K562 (cell line): ENCODE results near the gene CFDP1. TPM values are rescaled to one million over a fixed set of nuclear protein-coding genes. Genes with fewer than 3 reads are reported as not detected.

ENCODE experiments used
- ATAC-seq: fragments of 200-7000 bp; cut with Tn5 transposase; 3 replicates; pipeline ENCODE4 v1.9.1; 2020; ENCODE audit warnings: moderate library complexity
- BruUV-seq: library from RNA; stranded (reverse); fragments of 400-500 nt; replicated peaks from 2 replicates; lab custom pipeline; 2021; lab: Mats Ljungman, UMichigan
- CTCF ChIA-PET: fragments of 300-600 bp; formaldehyde crosslinking; extraction: SDS; loops from one replicate; lab custom pipeline; 2021; ENCODE audit warnings: low intra/inter-chr PET ratio; lab: Yijun Ruan, JAX
- POLR2A ChIA-PET: fragments of 300-600, 350-650 bp; sonication (Branson Sonifier 250); formaldehyde crosslinking; extraction: SDS; loops from one replicate; lab custom pipeline; 2021; ENCODE audit warnings: antibody characterized with exemption, inconsistent platforms; lab: Yijun Ruan, JAX
- DNase-seq, 4 experiments: peaks; one replicate each; pipeline versions ENCODE4 v3.0.0 to v3.0.0-alpha.2; 2011 to 2018; ENCODE audit warnings: low spot score in 3 of 4, mixed read lengths in 3 of 4; ENCODE audit errors: extremely low read depth in 1 of 4
- FAIRE-seq: peaks from 2 replicates; lab custom pipeline; 2011; peaks lifted over from hg19 to GRCh38; lab: Jason Lieb, UNC
- H2AFZ ChIP-seq: 2 replicates; pipeline ENCODE4 v1.6.0; 2011; ENCODE audit warnings: low read depth, low read length, control low read depth, inconsistent platforms
- H3K27ac ChIP-seq: fragments of 200-600 bp; 3 replicates; pipeline ENCODE4 v1.8.0; 2011; ENCODE audit warnings: low read depth, mild to moderate bottlenecking, control low read depth, inconsistent platforms, low read length, moderate library complexity, mixed read lengths; ENCODE audit errors: extremely low read depth
- H3K27me3 ChIP-seq, 2 experiments: fragments of 300-600 bp in 1 of 2; 2 replicates in 1 of 2; 3 replicates in 1 of 2; pipeline versions ENCODE4 v1.6.0 to v1.8.0; 2011; ENCODE audit warnings: inconsistent platforms in 2 of 2, low read length in 2 of 2, mild to moderate bottlenecking in 1 of 2, mixed read lengths in 1 of 2, moderate library complexity in 1 of 2; ENCODE audit not compliant: control insufficient read depth in 2 of 2, insufficient read depth in 2 of 2
- H3K36me3 ChIP-seq: fragments of 300-600 bp; 3 replicates; pipeline ENCODE4 v1.8.0; 2011; ENCODE audit warnings: mild to moderate bottlenecking, low read length, inconsistent platforms; ENCODE audit not compliant: control insufficient read depth, insufficient read depth
- H3K4me1 ChIP-seq, 2 experiments: fragments of 200-600 bp in 1 of 2; replicated peaks in 1 of 2; 2 replicates in 1 of 2; 3 replicates in 1 of 2; pipeline versions ENCODE4 v1.5.1 to v1.8.0; 2011; ENCODE audit warnings: inconsistent platforms in 2 of 2, low read length in 2 of 2, mild to moderate bottlenecking in 1 of 2, mixed read lengths in 1 of 2, moderate library complexity in 1 of 2; ENCODE audit not compliant: control insufficient read depth in 2 of 2, insufficient read depth in 2 of 2
- H3K4me2 ChIP-seq: 2 replicates; pipeline ENCODE4 v1.6.1; 2011; ENCODE audit warnings: low read length, control low read depth, inconsistent platforms, mixed read lengths; ENCODE audit not compliant: insufficient read depth
- H3K4me3 ChIP-seq: fragments of 200-600 bp; sonication (generic), shearing (Covaris generic); 2 replicates; pipeline ENCODE4 v1.5.1; 2016; ENCODE audit warnings: control low read depth, inconsistent platforms
- H3K79me2 ChIP-seq: fragments of 200-600 bp; 3 replicates; pipeline ENCODE4 v1.8.0; 2011; ENCODE audit warnings: low read length, inconsistent platforms; ENCODE audit not compliant: control insufficient read depth, insufficient read depth
- H3K9ac ChIP-seq, 2 experiments: 2 replicates each; pipeline versions ENCODE4 v1.6.0 to v1.6.1; 2011; ENCODE audit warnings: low read depth in 2 of 2, low read length in 2 of 2, control low read depth in 1 of 2, inconsistent platforms in 1 of 2, mild to moderate bottlenecking in 1 of 2, mixed read lengths in 1 of 2; ENCODE audit not compliant: insufficient read depth in 1 of 2
- H3K9me1 ChIP-seq: one replicate; pipeline ENCODE4 v1.6.0; 2011; ENCODE audit warnings: inconsistent platforms, mild to moderate bottlenecking, low read length, moderate library complexity; ENCODE audit not compliant: control insufficient read depth, insufficient read depth
- H3K9me3 ChIP-seq: replicated peaks from 2 replicates; pipeline ENCODE4 v1.5.1; 2011; ENCODE audit warnings: low read depth, low read length, inconsistent platforms; ENCODE audit not compliant: control insufficient read depth, insufficient read depth
- H4K20me1 ChIP-seq: replicated peaks from 2 replicates; pipeline ENCODE4 v1.6.1; 2011; ENCODE audit warnings: low read length, inconsistent platforms, mixed read lengths; ENCODE audit not compliant: control insufficient read depth, insufficient read depth
- ATF7 ChIP-seq: fragments of 450-650 bp; IDR thresholded peaks from 2 replicates; pipeline ENCODE4 v1.7.1; 2014; ENCODE audit warnings: mild to moderate bottlenecking, moderate library complexity
- BMI1 ChIP-seq: fragments of 150-350 bp; IDR thresholded peaks from 2 replicates; pipeline ENCODE4 v1.6.1; 2014; ENCODE audit warnings: low read length
- CBX2 ChIP-seq: fragments of 200-600 bp; sonication (generic); IDR thresholded peaks from one replicate; pipeline ENCODE4 v1.6.1; 2012; ENCODE audit warnings: mild to moderate bottlenecking, low read length, inconsistent platforms; ENCODE audit not compliant: insufficient read depth, poor library complexity, severe bottlenecking
- ETS2 ChIP-seq: IDR thresholded peaks from 2 replicates; pipeline ENCODE4 v1.6.1; 2016; ENCODE audit warnings: borderline replicate concordance, missing genetic modification characterization, mild to moderate bottlenecking, moderate library complexity, missing compliant biosample characterization; ENCODE audit not compliant: poor library complexity, severe bottlenecking
- FOXM1 ChIP-seq, 2 experiments: fragments of 450-650 bp in 1 of 2; sonication (generic) in 1 of 2; formaldehyde crosslinking in 1 of 2; IDR thresholded peaks; 2 replicates each; pipeline versions ENCODE4 v1.6.1 to v1.9.0; 2017 to 2022; ENCODE audit warnings: low read depth in 2 of 2, mild to moderate bottlenecking in 2 of 2, missing genetic modification reagents in 1 of 2, moderate library complexity in 1 of 2
- HMG20A ChIP-seq: fragments of 450-650 bp; formaldehyde crosslinking; conservative IDR thresholded peaks from 2 replicates; pipeline ENCODE4 v1.4.0; 2020; ENCODE audit warnings: mild to moderate bottlenecking, mixed read lengths
- L3MBTL2 ChIP-seq: fragments of 450-650 bp; IDR thresholded peaks from 2 replicates; pipeline ENCODE4 v1.6.1; 2016; ENCODE audit warnings: mild to moderate bottlenecking, moderate library complexity
- MBD2 ChIP-seq: sonication (generic); IDR thresholded peaks from 2 replicates; pipeline ENCODE4 v1.6.1; 2016; ENCODE audit warnings: low read depth, borderline replicate concordance
- MTA2 ChIP-seq: fragments of 450-650 bp; IDR thresholded peaks from 2 replicates; pipeline ENCODE4 v1.6.1; 2016; ENCODE audit warnings: low read depth
- NEUROD1 ChIP-seq: fragments of 150-350 bp; IDR thresholded peaks from 2 replicates; pipeline ENCODE4 v1.6.1; 2014; ENCODE audit warnings: borderline replicate concordance, low read length, low read depth; ENCODE audit not compliant: partially characterized antibody
- NFATC3 ChIP-seq: fragments of 450-650 bp; IDR thresholded peaks from 2 replicates; pipeline ENCODE4 v1.6.1; 2017; ENCODE audit warnings: mild to moderate bottlenecking
- RB1 ChIP-seq: fragments of 450-650 bp; IDR thresholded peaks from 2 replicates; pipeline ENCODE4 v1.6.1; 2017; ENCODE audit warnings: low read depth, mild to moderate bottlenecking
- RBBP5 ChIP-seq: fragments of 200-600 bp; sonication (generic); IDR thresholded peaks from 2 replicates; pipeline ENCODE4 v1.6.1; 2012; ENCODE audit warnings: borderline replicate concordance, mild to moderate bottlenecking, low read length, control low read depth, inconsistent platforms; ENCODE audit not compliant: insufficient read depth, poor library complexity, severe bottlenecking
- SREBF2 ChIP-seq: sonication (generic); formaldehyde crosslinking; IDR thresholded peaks from 2 replicates; pipeline ENCODE4 v1.4.0; 2020; ENCODE audit warnings: mild to moderate bottlenecking, missing genetic modification reagents
- TCF15 ChIP-seq: fragments of 250-450 bp; sonication (Bioruptor Pico); IDR thresholded peaks from 2 replicates; pipeline ENCODE4 v1.8.0; 2022; ENCODE audit warnings: moderate library complexity, mild to moderate bottlenecking, inconsistent platforms
- ZBTB1 ChIP-seq: sonication (generic); formaldehyde crosslinking; IDR thresholded peaks from 2 replicates; pipeline ENCODE4 v1.8.1; 2023; ENCODE audit warnings: missing genetic modification reagents, low read depth, mild to moderate bottlenecking, borderline replicate concordance
- ZNF133 ChIP-seq: fragments of 250-450 bp; sonication (Bioruptor Pico); IDR thresholded peaks from 2 replicates; pipeline ENCODE4 v1.4.0; 2020; ENCODE audit warnings: mild to moderate bottlenecking
- ZNF175 ChIP-seq: fragments of 200-800 bp; sonication (Bioruptor generic); IDR thresholded peaks from 2 replicates; pipeline ENCODE4 v1.6.1; 2016; ENCODE audit warnings: low read depth, mild to moderate bottlenecking, missing genetic modification characterization, missing compliant biosample characterization
- ZNF41 ChIP-seq: fragments of 250-450 bp; sonication (Bioruptor Pico); conservative IDR thresholded peaks from 2 replicates; pipeline ENCODE4 v1.4.0; 2020; ENCODE audit warnings: mild to moderate bottlenecking
- ZNF444 ChIP-seq: fragments of 250-450 bp; sonication (Bioruptor Pico); IDR thresholded peaks from 2 replicates; pipeline ENCODE4 v1.4.0; 2020; ENCODE audit warnings: mild to moderate bottlenecking, moderate library complexity
- WGBS: fragments of 100-300 bp; shearing (Covaris generic); methylation state at CpG from one replicate; pipeline ENCODE4 v1.1.6; 2016; ENCODE audit warnings: low coverage, mixed read lengths; ENCODE audit not compliant: insufficient coverage; ENCODE audit errors: missing lambda C conversion rate; 5-methylcytosine and 5-hydroxymethylcytosine counted together
- in situ Hi-C: fragments of 300-500 bp; cut with MboI; formaldehyde crosslinking; loops from 4 replicates; pipeline ENCODE4 v1.15.0; 2018; ENCODE audit warnings: inconsistent platforms, mixed read lengths
- intact Hi-C: fragments of 100-400 bp; cut with micrococcal nuclease; formaldehyde crosslinking; loops from 2 replicates; pipeline ENCODE4 v1.14.2; 2022
- polyA plus RNA-seq, 8 experiments: library from polyadenylated mRNA; depleted of rRNA in 4 of 8; stranded (reverse) in 5 of 8; unstranded in 3 of 8; fragments of >200 nt; fragmentation: Nextera tagmentation in 2 of 8; fragmentation: Illumina TruSeq in 1 of 8; extraction: Ambion mirVana in 2 of 8; extraction: Trizol in 1 of 8; gene quantifications; 2 replicates each; pipeline versions ENCODE4 v1.2.1 to v1.2.3, GENCODE V29; 2011 to 2014; ENCODE audit warnings: inconsistent platforms in 1 of 8, missing spikeins in 1 of 8
- total RNA-seq, 7 experiments: library from RNA; depleted of rRNA in 6 of 7; stranded (reverse); fragments of >200 nt in 6 of 7; fragmentation: Illumina TruSeq in 2 of 7; extraction: Trizol in 2 of 7; gene quantifications; 2 replicates each; pipeline versions ENCODE4 v1.2.1 to v1.2.3, GENCODE V29; 2011 to 2021; ENCODE audit warnings: low replicate concordance in 1 of 7
- TF ChIP-seq, protein P1 (sequence below): fragments of 450-650 bp; IDR thresholded peaks from 2 replicates; pipeline ENCODE4 v1.6.1; 2017; ENCODE audit warnings: mild to moderate bottlenecking, moderate library complexity

Gene CFDP1
- total and polyA plus RNA-seq, 9 of the 15 experiments (the other 6 are each of a cell fraction or from before 2014, with no cell fraction given) = 31.5 to 78.4 (median 61.7) TPM

DNA sequence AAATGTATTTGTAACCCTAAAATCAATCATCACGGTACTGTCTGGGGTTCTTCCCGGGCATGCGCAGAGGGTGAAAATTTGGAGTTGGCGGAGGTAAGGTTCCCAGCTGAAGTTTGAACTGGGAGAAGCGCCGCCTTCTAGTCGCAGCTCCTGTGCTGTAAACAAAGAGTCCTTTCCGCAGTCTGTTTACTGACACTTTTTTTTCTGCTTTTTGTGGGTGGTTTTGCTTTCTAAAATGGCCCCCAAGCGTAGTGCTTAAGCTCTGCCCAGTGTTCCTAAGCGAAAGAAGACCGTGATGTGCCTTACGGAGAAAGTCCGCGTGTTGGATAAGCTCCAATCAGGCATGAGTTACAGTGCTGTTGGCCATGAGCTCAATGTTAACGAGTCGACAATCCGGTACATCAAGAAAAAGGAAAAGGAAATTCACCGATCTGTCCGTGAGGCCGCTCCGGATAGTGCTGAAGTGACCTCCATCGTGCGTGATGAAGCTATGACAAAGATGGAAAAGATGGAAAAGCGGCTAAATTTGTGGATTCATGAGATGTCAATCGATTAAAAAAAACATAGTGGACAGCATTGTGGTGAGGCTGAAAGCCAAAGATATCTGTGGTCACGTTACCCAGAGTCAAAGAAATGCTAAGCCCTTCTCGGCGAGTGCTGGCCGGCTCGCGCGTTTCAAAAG is 570 bp upstream of the CFDP1 start:
- peak overlapping the region; percentile 97 for H3K4me2 ChIP-seq
- ChIA-PET POLR2A (interaction anchor here (0.6 to 2.7 kb wide), 18 partner anchors 9 to 461 kb away, joined by 3 to 19 read pairs (median 4); partner anchors contain the start of genes ADAT1 and TMEM231), CTCF (interaction anchor here (0.7 kb wide), 1 partner anchor 31 kb away, joined by 5 read pairs; the partner anchor contains the start of gene TMEM170A)
- H2AFZ ChIP-seq = peak overlapping the region; percentile 99
- intact Hi-C loops (loop anchor here (2.0 kb wide), 1 partner anchor 31 kb away; the partner anchor contains the start of gene TMEM170A), in situ Hi-C loops (no loop called here)
- peak overlapping the region; percentile 95 for H3K27ac ChIP-seq
- H3K36me3 ChIP-seq = peaks cover 5% of the 10 kb centered on the region; the same call in 1 of the 3 replicates
- no peaks in the 10 kb centered on the region for H4K20me1 ChIP-seq
- H3K79me2 ChIP-seq = peaks cover 37% of the 10 kb centered on the region
- peak; percentile 77 for ATAC-seq
- no peaks in the 10 kb centered on the region for H3K27me3 ChIP-seq
- BruUV-seq = TSS peak; percentile 96
- no peaks in the 10 kb centered on the region for H3K9me3 ChIP-seq
- H3K4me3 ChIP-seq = peak overlapping the region; percentile 76
- H3K4me1 ChIP-seq = peaks cover 6 to 19% of the 10 kb centered on the region in 2 experiments; a peak in 4 of 5 replicates
- no peak for FAIRE-seq
- peak; percentile 75 to 80 (median 78) for DNase-seq
- 1% methylated on average over 32 of the region's 32 CpGs for WGBS
- H3K9ac ChIP-seq = peak overlapping the region; percentile 88 to 89
- H3K9me1 ChIP-seq = no peaks in the 10 kb centered on the region
- TF ChIP-seq CBX2 (no peak), RBBP5 (peak; percentile 61), BMI1 (no peak), MTA2 (no peak), ZNF41 (no peak), SREBF2 (CRISPR knock-in tag) (no peak), L3MBTL2 (peak; percentile 91), ZNF444 (CRISPR knock-in tag) (no peak), NFATC3 (0 out of 2 replicates have a peak, but pooled peaks have one; percentile 56), ETS2 (no peak), HMG20A (CRISPR knock-in tag) (no peak), RB1 (no peak), ATF7 (no peak), ZNF133 (CRISPR knock-in tag) (no peak), NEUROD1 (no peak), TCF15 (CRISPR knock-in tag) (no peak), ZNF175 (no peak), FOXM1 (IDR thresholded peaks at IDR 0.05; ENCODE audit: low read depth) (peak; percentile 24; the same call in 1 of the 2 replicates), FOXM1 (CRISPR knock-in tag; IDR thresholded peaks at IDR 0.05; ENCODE audit: low read depth) (no peak; the same call in 1 of the 2 replicates), MBD2 (no peak), ZBTB1 (CRISPR knock-in tag) (peak; percentile 57; the same call in 1 of the 2 replicates)
- TF ChIP-seq, protein P1, sequence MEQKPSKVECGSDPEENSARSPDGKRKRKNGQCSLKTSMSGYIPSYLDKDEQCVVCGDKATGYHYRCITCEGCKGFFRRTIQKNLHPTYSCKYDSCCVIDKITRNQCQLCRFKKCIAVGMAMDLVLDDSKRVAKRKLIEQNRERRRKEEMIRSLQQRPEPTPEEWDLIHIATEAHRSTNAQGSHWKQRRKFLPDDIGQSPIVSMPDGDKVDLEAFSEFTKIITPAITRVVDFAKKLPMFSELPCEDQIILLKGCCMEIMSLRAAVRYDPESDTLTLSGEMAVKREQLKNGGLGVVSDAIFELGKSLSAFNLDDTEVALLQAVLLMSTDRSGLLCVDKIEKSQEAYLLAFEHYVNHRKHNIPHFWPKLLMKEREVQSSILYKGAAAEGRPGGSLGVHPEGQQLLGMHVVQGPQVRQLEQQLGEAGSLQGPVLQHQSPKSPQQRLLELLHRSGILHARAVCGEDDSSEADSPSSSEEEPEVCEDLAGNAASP = no peak
